GM12892 (cell line): ENCODE data around the gene WFDC8.
"Not testable (repeated sequence)": the region's sequence is repeated elsewhere in the genome, so short reads cannot be mapped to it uniquely, and the experiment has no call there.

Source experiments
- POLR2A ChIP-seq: IDR thresholded peaks from 2 replicates; pipeline ENCODE4 v1.6.1; 2011; ENCODE audit warnings: low read depth, low read length, control low read depth
- POLR2AphosphoS5 ChIP-seq: IDR thresholded peaks from 2 replicates; pipeline ENCODE4 v1.6.1; 2011; ENCODE audit warnings: low read depth, low read length, control low read depth
- TAF1 ChIP-seq: IDR thresholded peaks from 2 replicates; pipeline ENCODE4 v1.6.1; 2011; ENCODE audit warnings: low read depth, mild to moderate bottlenecking, control low read depth, low read length, borderline replicate concordance

- TF ChIP-seq TAF1, POLR2A, POLR2AphosphoS5: not testable (repeated sequence)
These were observed 5.2 kb upstream of the WFDC8 start for GRCh38 chr20:45584294-45584693.
